Thyroid gland (tissue), 4 donors: ENCODE measurements around the gene POU6F2. TPM values are rescaled to one million over a fixed set of nuclear protein-coding genes. Genes with fewer than 3 reads are reported as not detected.

Source experiments
- DNase-seq, 2 donors: peaks; one replicate each; pipeline ENCODE4 v3.0.0-alpha.2; 2019
- H3K27ac ChIP-seq, 3 donors: fragments of 200-600 bp; sonication (generic); 1 replicate in 2 of 3; 2 replicates in 1 of 3; pipeline ENCODE4 v1.5.1; 2016 to 2019; ENCODE audit warnings: mild to moderate bottlenecking in 1 of 3, moderate library complexity in 1 of 3
- H3K27me3 ChIP-seq: fragments of 200-600 bp; sonication (generic); one replicate; pipeline ENCODE4 v1.5.1; 2019
- H3K36me3 ChIP-seq, 2 donors: fragments of 200-600 bp; sonication (generic); one replicate each; pipeline ENCODE4 v1.5.1; 2016 to 2019
- H3K4me1 ChIP-seq, 2 donors: fragments of 200-600 bp; sonication (generic); one replicate each; pipeline ENCODE4 v1.5.1; 2017 to 2019
- H3K4me3 ChIP-seq, 3 donors: fragments of 200-600 bp; sonication (generic); replicated peaks in 1 of 3; 1 replicate in 2 of 3; 2 replicates in 1 of 3; pipeline ENCODE4 v1.5.1; 2016; ENCODE audit warnings: mild to moderate bottlenecking in 1 of 3
- H3K9me3 ChIP-seq: fragments of 200-600 bp; sonication (generic); one replicate; pipeline ENCODE4 v1.5.1; 2017
- CTCF ChIP-seq, 6 experiments: fragments of 200-600 bp in 3 of 6; fragments of 450-650 bp in 3 of 6; sonication (generic) in 3 of 6; IDR thresholded peaks; one replicate each; pipeline ENCODE4 v1.5.1; 2016 to 2019; ENCODE audit warnings: antibody characterized with exemption in 6 of 6, mild to moderate bottlenecking in 2 of 6, inconsistent platforms in 1 of 6, moderate library complexity in 1 of 6
- POLR2A ChIP-seq, 2 donors: fragments of 450-650 bp; IDR thresholded peaks; one replicate each; pipeline ENCODE4 v1.6.1; 2017; ENCODE audit warnings: antibody characterized with exemption in 2 of 2, mild to moderate bottlenecking in 2 of 2, moderate library complexity in 1 of 2
- WGBS, 2 donors: methylation state at CpG; one replicate each; pipeline ENCODE4 v1.1.5; 2017; 5-methylcytosine and 5-hydroxymethylcytosine counted together
- intact Hi-C: fragments of 100-400 bp; cut with DNase I; formaldehyde crosslinking; loops from one replicate; pipeline ENCODE4 v1.15.1; 2023
- total RNA-seq, 4 donors: library from RNA; depleted of rRNA; stranded (reverse); fragments of >200 nt; gene quantifications; one replicate each; pipeline ENCODE4 v1.2.3, GENCODE V29; 2016

The POU6F2 gene
- total RNA-seq, 4 donors from 2014 or later: 0.33 TPM; not detected in 3

GRCh38 chr7:38975944-38976392 lies 1.7 kb upstream of the POU6F2 start:
- Histone ChIP-seq H3K36me3 (no peaks in the 10 kb centered on the region), H3K27ac (no peak overlapping the region), H3K4me3 (no peak overlapping the region), H3K9me3 (no peaks in the 10 kb centered on the region), H3K27me3 (no peaks in the 10 kb centered on the region), H3K4me1 (peaks cover 0 to 4% of the 10 kb centered on the region in 2 donors)
- 6% methylated on average over 5 of the region's 38 CpGs; no CpG with 5 or more reads in 1 of the 2 donors for WGBS, 2 donors
- no peak for TF ChIP-seq CTCF (IDR thresholded peaks at IDR 0.05)
- TF ChIP-seq POLR2A (IDR thresholded peaks at IDR 0.05): no peak
- no peak for DNase-seq
- intact Hi-C loops: no loop called here

- H3K4me1 ChIP-seq: peaks cover 0 to 4% of the 10 kb centered on the region in 2 donors
- 64 to 70% methylated on average over 5 of the region's 5 CpGs for WGBS, 2 donors
- H3K4me3 ChIP-seq: no peak overlapping the region
- no peaks in the 10 kb centered on the region for H3K27me3 ChIP-seq
- TF ChIP-seq CTCF (IDR thresholded peaks at IDR 0.05) (no peak), POLR2A (IDR thresholded peaks at IDR 0.05) (no peak)
- DNase-seq: no peak
- intact Hi-C loops: no loop called here
- H3K9me3 ChIP-seq: no peaks in the 10 kb centered on the region
- H3K27ac ChIP-seq: no peak overlapping the region
- H3K36me3 ChIP-seq: no peaks in the 10 kb centered on the region
Measured at GRCh38 chr7:38978491-38978890, 782 bp downstream of the POU6F2 start.

GRCh38 chr7:38992203-38992602 lies 14.5 kb downstream of the POU6F2 start:
- no peak for DNase-seq
- no peaks in the 10 kb centered on the region for H3K4me1 ChIP-seq
- 65 to 70% methylated on average over 4 of the region's 4 CpGs for whole genome bisulfite sequencing, 2 donors
- intact Hi-C loops: no loop called here
- TF ChIP-seq POLR2A (IDR thresholded peaks at IDR 0.05) (no peak), CTCF (IDR thresholded peaks at IDR 0.05) (no peak)
- no peaks in the 10 kb centered on the region for H3K9me3 ChIP-seq
- H3K27ac ChIP-seq: no peak overlapping the region
- H3K4me3 ChIP-seq: no peak overlapping the region
- H3K27me3 ChIP-seq: no peaks in the 10 kb centered on the region
- no peaks in the 10 kb centered on the region for H3K36me3 ChIP-seq

GRCh38 chr7:39001595-39001994 lies 23.9 kb downstream of the POU6F2 start:
- Histone ChIP-seq H3K4me1 (no peaks in the 10 kb centered on the region), H3K27ac (no peak overlapping the region), H3K27me3 (no peaks in the 10 kb centered on the region), H3K4me3 (no peak overlapping the region), H3K36me3 (no peaks in the 10 kb centered on the region), H3K9me3 (no peaks in the 10 kb centered on the region)
- whole genome bisulfite sequencing, 2 donors: 90 to 92% methylated on average over 1 of the region's 1 CpG
- intact Hi-C loops: no loop called here
- DNase-seq: no peak
- TF ChIP-seq POLR2A (IDR thresholded peaks at IDR 0.05) (no peak), CTCF (IDR thresholded peaks at IDR 0.05) (no peak)

- 81 to 82% methylated on average over 5 of the region's 5 CpGs for whole genome bisulfite sequencing, 2 donors
- no peak for TF ChIP-seq CTCF (IDR thresholded peaks at IDR 0.05)
- H3K4me3 ChIP-seq: no peak overlapping the region
- DNase-seq: no peak
- no peaks in the 10 kb centered on the region for H3K27me3 ChIP-seq
- no peaks in the 10 kb centered on the region for H3K4me1 ChIP-seq
- no peak overlapping the region for H3K27ac ChIP-seq
- no peaks in the 10 kb centered on the region for H3K36me3 ChIP-seq
- intact Hi-C loops: no loop called here
- H3K9me3 ChIP-seq: no peaks in the 10 kb centered on the region
Measured at GRCh38 chr7:39002755-39003154, 25.0 kb downstream of the POU6F2 start.
